Measurements from ENCODE around the gene CCNF. TPM values are rescaled to one million over a fixed set of nuclear protein-coding genes. Genes with fewer than 3 reads are reported as not detected.

Gene CCNF
- total and polyA plus RNA-seq, 9 of the 15 experiments (the other 6 are each of a cell fraction or from before 2014, with no cell fraction given): 4.1 to 70.1 (median 29.5) TPM

DNA sequence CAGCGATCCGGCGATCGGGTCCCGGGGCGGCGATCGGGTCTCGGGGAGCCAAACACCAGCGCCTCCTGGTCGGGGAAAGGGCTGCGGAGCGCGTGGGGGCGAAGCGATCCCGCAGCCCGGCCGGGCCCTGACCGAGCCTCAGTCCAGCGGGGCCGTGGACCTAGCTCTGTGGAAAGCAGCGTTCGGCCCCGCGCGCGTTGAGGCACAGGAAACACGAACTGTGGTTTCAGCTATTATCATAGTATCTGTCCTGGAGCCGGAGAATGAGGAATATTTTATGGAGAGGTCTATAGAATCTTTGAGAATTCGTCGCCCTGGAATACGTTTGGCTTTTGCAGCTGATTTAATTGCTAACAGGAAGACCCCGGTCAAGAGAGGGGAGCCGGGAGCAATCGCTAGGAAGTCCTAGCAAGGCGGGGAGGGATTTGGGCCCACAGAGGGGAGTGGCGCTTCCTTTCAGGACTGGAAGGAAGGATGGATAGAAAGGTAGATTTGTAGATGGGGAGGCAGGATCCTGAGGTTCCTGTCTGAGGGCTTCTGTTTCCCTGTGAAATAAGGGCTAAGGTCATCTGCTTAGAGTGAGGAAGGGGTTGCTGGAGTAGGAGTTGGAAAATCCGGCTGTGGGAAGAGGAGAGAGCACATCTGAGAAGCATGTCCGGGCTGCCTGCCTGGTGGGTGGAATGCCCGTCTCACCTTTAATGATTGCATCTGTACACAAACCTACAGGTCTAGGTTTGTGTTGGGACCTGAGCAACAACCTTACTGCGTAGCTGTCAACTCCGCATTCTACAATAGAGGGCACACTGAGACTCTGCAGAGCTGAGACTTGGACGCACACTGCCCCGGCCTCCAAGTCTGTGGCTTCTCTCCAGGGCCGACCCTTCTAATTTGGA lies 770 bp downstream of the CCNF start (continued):
- TF ChIP-seq, protein P1, sequence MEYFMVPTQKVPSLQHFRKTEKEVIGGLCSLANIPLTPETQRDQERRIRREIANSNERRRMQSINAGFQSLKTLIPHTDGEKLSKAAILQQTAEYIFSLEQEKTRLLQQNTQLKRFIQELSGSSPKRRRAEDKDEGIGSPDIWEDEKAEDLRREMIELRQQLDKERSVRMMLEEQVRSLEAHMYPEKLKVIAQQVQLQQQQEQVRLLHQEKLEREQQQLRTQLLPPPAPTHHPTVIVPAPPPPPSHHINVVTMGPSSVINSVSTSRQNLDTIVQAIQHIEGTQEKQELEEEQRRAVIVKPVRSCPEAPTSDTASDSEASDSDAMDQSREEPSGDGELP (CRISPR knock-in tag; IDR thresholded peaks at IDR 0.05; ENCODE audit: borderline replicate concordance): peak; percentile 27; the same call in 1 of the 2 replicates
- TF ChIP-seq, protein P2, sequence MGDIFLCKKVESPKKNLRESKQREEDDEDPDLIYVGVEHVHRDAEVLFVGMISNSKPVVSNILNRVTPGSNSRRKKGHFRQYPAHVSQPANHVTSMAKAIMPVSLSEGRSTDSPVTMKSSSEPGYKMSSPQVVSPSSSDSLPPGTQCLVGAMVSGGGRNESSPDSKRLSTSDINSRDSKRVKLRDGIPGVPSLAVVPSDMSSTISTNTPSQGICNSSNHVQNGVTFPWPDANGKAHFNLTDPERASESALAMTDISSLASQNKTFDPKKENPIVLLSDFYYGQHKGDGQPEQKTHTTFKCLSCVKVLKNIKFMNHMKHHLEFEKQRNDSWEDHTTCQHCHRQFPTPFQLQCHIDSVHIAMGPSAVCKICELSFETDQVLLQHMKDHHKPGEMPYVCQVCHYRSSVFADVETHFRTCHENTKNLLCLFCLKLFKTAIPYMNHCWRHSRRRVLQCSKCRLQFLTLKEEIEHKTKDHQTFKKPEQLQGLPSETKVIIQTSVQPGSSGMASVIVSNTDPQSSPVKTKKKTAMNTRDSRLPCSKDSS (IDR thresholded peaks at IDR 0.05; ENCODE audit: low read depth, partially characterized antibody): no peak
- no peak for TF ChIP-seq SETDB1 (IDR thresholded peaks at IDR 0.05; ENCODE audit: low read length)
- TF ChIP-seq HDAC1 (IDR thresholded peaks at IDR 0.05): peak in 1 of 2 experiments; percentile 81; a peak in 2 of 4 replicates
- no peak for TF ChIP-seq RUNX1 (IDR thresholded peaks at IDR 0.05; ENCODE audit: low read depth)
- TF ChIP-seq TEAD1 (CRISPR knock-in tag; IDR thresholded peaks at IDR 0.05): no peak
- TF ChIP-seq SOX6 (IDR thresholded peaks at IDR 0.05): 0 out of 2 replicates have a peak, but pooled peaks have one; percentile 17
- peak; percentile 5; the same call in 1 of the 2 replicates for TF ChIP-seq MYC (IDR thresholded peaks at IDR 0.05; ENCODE audit: low read depth, low read length)
- TF ChIP-seq MYC (CRISPR knock-in tag; IDR thresholded peaks at IDR 0.05; ENCODE audit: borderline replicate concordance, low read depth): no peak
- no peak for TF ChIP-seq POU5F1 (IDR thresholded peaks at IDR 0.05; ENCODE audit: borderline replicate concordance, low read depth, low read length, partially characterized antibody)
- TF ChIP-seq, protein P3, sequence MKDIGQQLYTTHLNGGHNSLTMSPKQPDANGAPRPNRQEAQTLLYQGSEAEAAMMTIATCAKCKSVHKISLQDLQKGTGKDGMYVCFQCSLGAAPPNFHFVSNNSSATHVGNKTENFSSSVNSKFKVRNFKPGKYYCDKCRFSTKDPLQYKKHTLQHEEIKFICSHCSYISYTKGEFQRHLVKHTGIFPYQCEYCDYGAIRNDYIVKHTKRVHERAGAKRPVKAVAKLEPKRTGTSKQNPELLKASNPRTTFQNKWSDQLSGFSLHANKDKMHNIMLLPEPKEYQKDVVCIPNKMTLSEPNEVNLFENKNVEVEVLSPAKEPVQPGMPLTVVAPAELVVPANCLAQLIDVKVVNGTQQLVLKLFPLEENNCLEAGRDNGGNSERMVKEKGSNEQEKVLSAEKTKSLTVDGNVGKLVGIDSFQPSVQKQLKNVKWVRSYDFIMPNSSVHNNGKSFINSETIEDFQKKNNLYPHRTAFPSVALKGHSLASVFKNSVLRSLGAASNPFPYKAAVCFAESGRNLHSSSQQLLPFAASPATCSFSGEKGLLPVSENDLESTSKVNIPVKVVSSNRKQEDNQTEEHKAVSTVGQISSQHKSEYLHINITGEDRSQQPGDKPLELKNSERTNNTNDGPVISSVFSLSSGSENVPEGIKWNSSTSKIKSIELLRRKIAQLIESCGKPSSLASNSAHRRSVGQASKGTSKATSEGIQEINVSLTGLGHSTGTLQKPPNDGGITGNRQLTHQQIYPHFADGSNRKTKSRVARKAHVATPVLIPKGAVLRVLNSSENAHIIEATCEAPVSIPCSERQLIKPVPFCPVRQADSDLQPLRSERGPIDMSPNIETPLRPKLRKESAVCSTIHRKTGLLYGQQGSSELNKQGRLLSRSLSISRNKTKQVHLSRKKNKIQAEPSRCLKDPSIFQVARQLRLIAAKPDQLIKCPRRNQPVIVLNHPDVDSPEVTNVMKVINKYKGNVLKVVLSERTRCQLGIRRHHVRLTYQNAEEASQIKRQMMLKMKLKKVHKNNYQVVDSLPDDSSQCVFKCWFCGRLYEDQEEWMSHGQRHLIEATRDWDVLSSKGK (CRISPR knock-in tag; IDR thresholded peaks at IDR 0.05): no peak
- no peak for TF ChIP-seq ZNF133 (CRISPR knock-in tag; IDR thresholded peaks at IDR 0.05)
- TF ChIP-seq, protein P4, sequence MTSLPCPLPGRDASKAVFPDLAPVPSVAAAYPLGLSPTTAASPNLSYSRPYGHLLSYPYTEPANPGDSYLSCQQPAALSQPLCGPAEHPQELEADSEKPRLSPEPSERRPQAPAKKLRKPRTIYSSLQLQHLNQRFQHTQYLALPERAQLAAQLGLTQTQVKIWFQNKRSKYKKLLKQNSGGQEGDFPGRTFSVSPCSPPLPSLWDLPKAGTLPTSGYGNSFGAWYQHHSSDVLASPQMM (CRISPR knock-in tag; IDR thresholded peaks at IDR 0.05): no peak
- TF ChIP-seq SP1 (CRISPR knock-in tag; IDR thresholded peaks at IDR 0.05): peak; percentile 27; the same call in 1 of the 2 replicates
- TF ChIP-seq WHSC1 (IDR thresholded peaks at IDR 0.05; ENCODE audit: low read length): no peak
- TF ChIP-seq, protein P5, sequence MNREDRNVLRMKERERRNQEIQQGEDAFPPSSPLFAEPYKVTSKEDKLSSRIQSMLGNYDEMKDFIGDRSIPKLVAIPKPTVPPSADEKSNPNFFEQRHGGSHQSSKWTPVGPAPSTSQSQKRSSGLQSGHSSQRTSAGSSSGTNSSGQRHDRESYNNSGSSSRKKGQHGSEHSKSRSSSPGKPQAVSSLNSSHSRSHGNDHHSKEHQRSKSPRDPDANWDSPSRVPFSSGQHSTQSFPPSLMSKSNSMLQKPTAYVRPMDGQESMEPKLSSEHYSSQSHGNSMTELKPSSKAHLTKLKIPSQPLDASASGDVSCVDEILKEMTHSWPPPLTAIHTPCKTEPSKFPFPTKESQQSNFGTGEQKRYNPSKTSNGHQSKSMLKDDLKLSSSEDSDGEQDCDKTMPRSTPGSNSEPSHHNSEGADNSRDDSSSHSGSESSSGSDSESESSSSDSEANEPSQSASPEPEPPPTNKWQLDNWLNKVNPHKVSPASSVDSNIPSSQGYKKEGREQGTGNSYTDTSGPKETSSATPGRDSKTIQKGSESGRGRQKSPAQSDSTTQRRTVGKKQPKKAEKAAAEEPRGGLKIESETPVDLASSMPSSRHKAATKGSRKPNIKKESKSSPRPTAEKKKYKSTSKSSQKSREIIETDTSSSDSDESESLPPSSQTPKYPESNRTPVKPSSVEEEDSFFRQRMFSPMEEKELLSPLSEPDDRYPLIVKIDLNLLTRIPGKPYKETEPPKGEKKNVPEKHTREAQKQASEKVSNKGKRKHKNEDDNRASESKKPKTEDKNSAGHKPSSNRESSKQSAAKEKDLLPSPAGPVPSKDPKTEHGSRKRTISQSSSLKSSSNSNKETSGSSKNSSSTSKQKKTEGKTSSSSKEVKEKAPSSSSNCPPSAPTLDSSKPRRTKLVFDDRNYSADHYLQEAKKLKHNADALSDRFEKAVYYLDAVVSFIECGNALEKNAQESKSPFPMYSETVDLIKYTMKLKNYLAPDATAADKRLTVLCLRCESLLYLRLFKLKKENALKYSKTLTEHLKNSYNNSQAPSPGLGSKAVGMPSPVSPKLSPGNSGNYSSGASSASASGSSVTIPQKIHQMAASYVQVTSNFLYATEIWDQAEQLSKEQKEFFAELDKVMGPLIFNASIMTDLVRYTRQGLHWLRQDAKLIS (CRISPR knock-in tag; IDR thresholded peaks at IDR 0.05): 0 out of 2 replicates have a peak, but pooled peaks have one; percentile 29

Measured in K562 (cell line).